Heart left ventricle (tissue), 13 donors: ENCODE measurements around the gene IGFBP7.

Experiments used
- CTCF ChIP-seq, 12 donors: fragments of 200-600 bp; sonication (generic) in 4 of 12; IDR thresholded peaks; one replicate each; pipeline versions ENCODE4 v1.5.0 to v1.8.0; 2018 to 2022; ENCODE audit warnings: antibody characterized with exemption in 12 of 12, mild to moderate bottlenecking in 5 of 12
- POLR2A ChIP-seq, 2 donors: fragments of 450-650 bp; IDR thresholded peaks; one replicate each; pipeline ENCODE4 v1.6.1; 2017; ENCODE audit warnings: antibody characterized with exemption in 2 of 2, mild to moderate bottlenecking in 2 of 2, moderate library complexity in 2 of 2
- donor health status: ischemic (EF 13 %, LVEDD 7.1; RV severe dilation, severe dysfunction).
- donor health status: DM: no; HTN: yes; CAD: no.
- donor health status: DM: no; HTN: no; CAD: no.
- donor health status: ischemic (EF 25% LVEDD 6.9; RV normal size, moderate dysfunction).
- donor health status: ischemic (EF 25% LVEDD 5.7; RV mildly dilated, moderate dysfunction).
- donor health status: ischemic (EF 35%, LVEDD 5.7; RV mildly dilated, moderate dysfunction).
- donor health status: nonischemic (EF 11% LVEDD 7.7; RV severe dilation, severe dysfunction).
- donor health status: DM: yes; HTN: yes; CAD: no.
- donor health status: PGD.
- donor health status: ischemic (EF 29% LVEDD 5.4; RV normal size, mild dysfunction).
- donor health status: nonischemic (EF 23%, LVEDD 6.1; RV moderate dilation, normal function).

GRCh38 chr4:57051524-57051923, 58.7 kb downstream of the IGFBP7 start:
- TF ChIP-seq CTCF (IDR thresholded peaks at IDR 0.05) (no peak), POLR2A (IDR thresholded peaks at IDR 0.05) (no peak)
